IMR-90 (cell line): ENCODE data around the gene HBEGF. TPM values are rescaled to one million over a fixed set of nuclear protein-coding genes. Genes with fewer than 3 reads are reported as not detected.

ENCODE experiments used
- ATAC-seq: fragments of 200-7000 bp; cut with Tn5 transposase; 2 replicates; pipeline ENCODE4 v1.9.1; 2020; ENCODE audit warnings: low read depth, mild to moderate bottlenecking, moderate library complexity
- BruUV-seq: library from RNA; stranded (reverse); fragments of 400-500 nt; replicated peaks from 2 replicates; lab custom pipeline; 2021; lab: Mats Ljungman, UMichigan
- CTCF ChIA-PET: fragments of 300-600 bp; formaldehyde crosslinking; extraction: SDS; loops from one replicate; lab custom pipeline; 2021; ENCODE audit warnings: antibody characterized with exemption; lab: Yijun Ruan, JAX
- POLR2A ChIA-PET: fragments of 300-600 bp; sonication (Branson Sonifier 250); formaldehyde crosslinking; loops from one replicate; lab custom pipeline; 2022; ENCODE audit warnings: antibody characterized with exemption; ENCODE audit not compliant: unreplicated experiment; lab: Charles Lee
- DNase-seq: peaks from one replicate; pipeline ENCODE4 v3.0.0; 2013
- H2AFZ ChIP-seq: replicated peaks from 2 replicates; pipeline ENCODE3; 2013; ENCODE audit warnings: low read length, mild to moderate bottlenecking; ENCODE audit not compliant: poor library complexity
- H2AK5ac ChIP-seq: 2 replicates; pipeline ENCODE4 v1.6.1; 2013; ENCODE audit warnings: low read depth, low read length, inconsistent platforms
- H2AK9ac ChIP-seq: replicated peaks from 2 replicates; pipeline ENCODE3; 2013; ENCODE audit warnings: mild to moderate bottlenecking, low read depth, low read length, moderate library complexity; ENCODE audit not compliant: poor library complexity
- H2BK120ac ChIP-seq: 2 replicates; pipeline ENCODE4 v1.6.1; 2013; ENCODE audit warnings: low read depth, low read length, inconsistent platforms
- H2BK15ac ChIP-seq: 3 replicates; pipeline ENCODE4 v1.6.1; 2013; ENCODE audit warnings: low read depth, low read length, inconsistent platforms
- H2BK20ac ChIP-seq: 2 replicates; pipeline ENCODE4 v1.6.1; 2013; ENCODE audit warnings: low read depth, mild to moderate bottlenecking, inconsistent platforms, low read length, moderate library complexity
- H2BK5ac ChIP-seq: 2 replicates; pipeline ENCODE4 v1.6.1; 2013; ENCODE audit warnings: mild to moderate bottlenecking, low read depth, low read length, inconsistent platforms; ENCODE audit not compliant: poor library complexity, severe bottlenecking
- H3K14ac ChIP-seq: replicated peaks from 2 replicates; pipeline ENCODE4 v1.6.1; 2013; ENCODE audit warnings: low read depth, low read length, inconsistent platforms
- H3K18ac ChIP-seq: 2 replicates; pipeline ENCODE4 v1.6.1; 2013; ENCODE audit warnings: low read depth, low read length, control low read depth
- H3K23ac ChIP-seq: 2 replicates; pipeline ENCODE4 v1.6.1; 2013; ENCODE audit warnings: low read depth, low read length, inconsistent platforms
- H3K27ac ChIP-seq: 2 replicates; pipeline ENCODE4 v1.5.1; 2013; ENCODE audit warnings: mild to moderate bottlenecking, control low read depth, low read length; ENCODE audit not compliant: insufficient read depth
- H3K27me3 ChIP-seq: 2 replicates; pipeline ENCODE4 v1.6.1; 2013; ENCODE audit warnings: low read length; ENCODE audit not compliant: control insufficient read depth, insufficient read depth
- H3K36me3 ChIP-seq: 2 replicates; pipeline ENCODE4 v1.6.1; 2013; ENCODE audit warnings: low read length, mixed read lengths; ENCODE audit not compliant: control insufficient read depth, insufficient read depth
- H3K4ac ChIP-seq: 2 replicates; pipeline ENCODE4 v1.6.1; 2013; ENCODE audit warnings: low read depth, low read length, inconsistent platforms
- H3K4me1 ChIP-seq: 2 replicates; pipeline ENCODE4 v1.6.1; 2013; ENCODE audit warnings: low read length, mixed read lengths; ENCODE audit not compliant: control insufficient read depth, insufficient read depth
- H3K4me2 ChIP-seq: 2 replicates; pipeline ENCODE4 v1.6.1; 2013; ENCODE audit warnings: low read depth, mild to moderate bottlenecking, control low read depth, low read length, moderate library complexity
- H3K4me3 ChIP-seq: 2 replicates; pipeline ENCODE4 v1.5.1; 2013; ENCODE audit warnings: low read depth, mild to moderate bottlenecking, control low read depth, low read length, moderate library complexity; ENCODE audit not compliant: insufficient read depth
- H3K56ac ChIP-seq: 2 replicates; pipeline ENCODE4 v1.6.1; 2013; ENCODE audit warnings: low read length, inconsistent platforms; ENCODE audit not compliant: insufficient read depth; ENCODE audit errors: extremely low read depth
- H3K79me1 ChIP-seq, 2 experiments: 2 replicates each; pipeline ENCODE4 v1.6.1; 2013; ENCODE audit warnings: low read length in 2 of 2, inconsistent platforms in 1 of 2, low read depth in 1 of 2
- H3K9ac ChIP-seq: 2 replicates; pipeline ENCODE4 v1.6.1; 2013; ENCODE audit warnings: low read depth, low read length, control low read depth
- H3K9me1 ChIP-seq: 2 replicates; pipeline ENCODE4 v1.6.1; 2013; ENCODE audit warnings: low read length, inconsistent platforms; ENCODE audit not compliant: insufficient read depth
- H3K9me3 ChIP-seq: 2 replicates; pipeline ENCODE4 v1.6.1; 2013; ENCODE audit warnings: low read length; ENCODE audit not compliant: control insufficient read depth, insufficient read depth
- H4K20me1 ChIP-seq: 2 replicates; pipeline ENCODE4 v1.6.1; 2013; ENCODE audit warnings: low read length, inconsistent platforms; ENCODE audit not compliant: insufficient read depth
- H4K5ac ChIP-seq: 2 replicates; pipeline ENCODE4 v1.6.1; 2013; ENCODE audit warnings: mild to moderate bottlenecking, low read depth, low read length, control low read depth
- H4K8ac ChIP-seq, 2 experiments: 2 replicates each; pipeline ENCODE4 v1.6.1; 2013; ENCODE audit warnings: low read depth in 2 of 2, low read length in 2 of 2, control low read depth in 1 of 2, inconsistent platforms in 1 of 2
- H4K91ac ChIP-seq: 2 replicates; pipeline ENCODE4 v1.6.1; 2013; ENCODE audit warnings: low read depth, low read length, inconsistent platforms; ENCODE audit not compliant: insufficient read depth
- BHLHE40 ChIP-seq: fragments of 150-350 bp; IDR thresholded peaks from 2 replicates; pipeline ENCODE4 v1.6.1; 2016; ENCODE audit warnings: mild to moderate bottlenecking, low read depth, low read length
- CEBPB ChIP-seq: IDR thresholded peaks from 2 replicates; pipeline ENCODE4 v1.6.1; 2012; ENCODE audit warnings: low read depth, low read length, improper control_type of control experiment
- CHD1 ChIP-seq: IDR thresholded peaks from 2 replicates; pipeline ENCODE4 v1.6.1; 2012; ENCODE audit warnings: low read depth, low read length, improper control_type of control experiment
- FOS ChIP-seq: fragments of 150-350 bp; IDR thresholded peaks from 2 replicates; pipeline ENCODE4 v1.6.1; 2016; ENCODE audit warnings: low read depth, low read length
- MAFK ChIP-seq: IDR thresholded peaks from 2 replicates; pipeline ENCODE4 v1.6.1; 2012; ENCODE audit warnings: low read depth, low read length, improper control_type of control experiment
- MAZ ChIP-seq: IDR thresholded peaks from 2 replicates; pipeline ENCODE4 v1.6.1; 2012; ENCODE audit warnings: low read depth, mild to moderate bottlenecking, low read length, improper control_type of control experiment, moderate library complexity, borderline replicate concordance
- NFE2L2 ChIP-seq: fragments of 150-350 bp; IDR thresholded peaks from 2 replicates; pipeline ENCODE4 v1.6.1; 2016; ENCODE audit warnings: low read depth, mild to moderate bottlenecking, low read length
- POLR2A ChIP-seq: IDR thresholded peaks from 2 replicates; pipeline ENCODE4 v1.6.1; 2012; ENCODE audit warnings: mild to moderate bottlenecking, low read depth, low read length
- RAD21 ChIP-seq: IDR thresholded peaks from 2 replicates; pipeline ENCODE4 v1.6.1; 2012; ENCODE audit warnings: low read length, improper control_type of control experiment
- RCOR1 ChIP-seq: IDR thresholded peaks from 2 replicates; pipeline ENCODE4 v1.6.1; 2012; ENCODE audit warnings: mild to moderate bottlenecking, low read length, improper control_type of control experiment; ENCODE audit not compliant: insufficient replicate concordance
- RFX5 ChIP-seq: IDR thresholded peaks from 2 replicates; pipeline ENCODE4 v1.8.0; 2012; ENCODE audit warnings: low read depth, mild to moderate bottlenecking, low read length, moderate library complexity
- SMC3 ChIP-seq: fragments of 150-350 bp; IDR thresholded peaks from 2 replicates; pipeline ENCODE4 v1.6.1; 2016; ENCODE audit warnings: low read depth, mild to moderate bottlenecking, antibody characterized with exemption, low read length, moderate library complexity
- USF2 ChIP-seq: fragments of 150-350 bp; IDR thresholded peaks from 2 replicates; pipeline ENCODE4 v1.6.1; 2017; ENCODE audit warnings: mild to moderate bottlenecking, antibody characterized with exemption, low read length, low read depth
- WGBS, 2 experiments: methylation state at CpG; one replicate each; pipeline versions ENCODE4 v1.1.5 to v1.1.7; 2013; ENCODE audit warnings: missing lambda C conversion rate in 2 of 2; ENCODE audit not compliant: insufficient read length in 1 of 2; ENCODE audit errors: extremely low coverage in 2 of 2; 5-methylcytosine and 5-hydroxymethylcytosine counted together
- dilution Hi-C: fragments of 300-500 bp; cut with HindIII; formaldehyde crosslinking; loops from one replicate; pipeline ENCODE4 v1.14.3; 2018; ENCODE audit warnings: low sequenced_read_pairs; ENCODE audit not compliant: unreplicated experiment
- in situ Hi-C: fragments of 300-500 bp; cut with MboI; formaldehyde crosslinking; loops from 3 replicates; pipeline ENCODE4 v1.14.3; 2019; ENCODE audit warnings: low sequenced_read_pairs, inconsistent platforms, mixed read lengths
- intact Hi-C: fragments of 100-400 bp; cut with micrococcal nuclease; formaldehyde crosslinking; loops from 2 replicates; pipeline ENCODE4 v1.10.0; 2022
- polyA plus RNA-seq, 3 experiments: library from polyadenylated mRNA; depleted of rRNA; stranded (reverse); fragments of >200 nt; gene quantifications; 2 replicates each; pipeline ENCODE4 v1.2.3, GENCODE V29; 2012; ENCODE audit warnings: low replicate concordance in 1 of 3
- total RNA-seq: library from RNA; depleted of rRNA; stranded (reverse); fragments of >200 nt; gene quantifications from 2 replicates; pipeline ENCODE4 v1.2.3, GENCODE V29; 2012
- TF ChIP-seq, protein P1 (sequence below): conservative IDR thresholded peaks from 2 replicates; pipeline ENCODE4 v1.5.1; 2012; ENCODE audit warnings: mild to moderate bottlenecking, low read depth, low read length, improper control_type of control experiment
- TF ChIP-seq, protein P2 (sequence below): fragments of 150-350 bp; IDR thresholded peaks from 2 replicates; pipeline ENCODE4 v1.6.1; 2016; ENCODE audit warnings: low read depth, mild to moderate bottlenecking, low read length, moderate library complexity, borderline replicate concordance

Gene HBEGF
- total and polyA plus RNA-seq, 2 of the 4 experiments (the other 2 are of a cell fraction) = 18.8 to 36.1 TPM

DNA sequence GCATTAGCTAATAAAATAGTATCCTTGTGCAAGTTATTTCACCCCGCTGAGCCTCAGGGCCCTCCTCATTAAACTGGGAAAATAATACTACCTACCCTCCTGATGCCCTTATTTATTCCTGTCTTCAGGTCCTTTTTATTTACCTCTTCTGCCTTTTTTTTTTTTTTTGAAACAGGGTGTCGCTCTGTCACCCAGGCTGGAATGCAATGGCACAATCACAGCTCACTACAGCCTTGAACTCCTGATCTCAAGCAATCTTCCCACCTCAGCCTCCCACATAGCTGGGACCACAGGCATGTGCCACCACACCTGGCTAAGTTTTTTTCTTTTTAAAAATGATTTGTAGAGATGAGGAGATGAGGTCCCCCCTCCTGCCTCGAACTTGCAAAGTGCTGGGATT lies 20.9 kb downstream of the HBEGF start:
- Histone ChIP-seq H2BK20ac (peak overlapping the region; percentile 54), H3K14ac (peak overlapping the region; percentile 67), H3K4me2 (no peak overlapping the region), H3K4me3 (no peak overlapping the region), H2AFZ (no peak overlapping the region), H2AK5ac (no peak overlapping the region), H3K56ac (no peak overlapping the region), H2BK120ac (peak overlapping the region; percentile 41), H2BK5ac (no peak overlapping the region), H4K5ac (no peak overlapping the region), H3K4me1 (peaks cover 26% of the 10 kb centered on the region), H3K23ac (no peak overlapping the region), H4K20me1 (no peaks in the 10 kb centered on the region), H3K27me3 (no peaks in the 10 kb centered on the region), H3K9me3 (no peaks in the 10 kb centered on the region), H3K27ac (no peak overlapping the region), H3K79me1 (0 out of 4 replicates have a peak, but pooled peaks cover 0 to 5% of the 10 kb centered on the region in 2 experiments), H3K18ac (no peak overlapping the region), H3K9ac (no peak overlapping the region), H3K9me1 (peaks cover 23% of the 10 kb centered on the region), H3K36me3 (no peaks in the 10 kb centered on the region), H3K4ac (peak overlapping the region; percentile 71), H4K91ac (no peak overlapping the region; the same call in 1 of the 2 replicates), H2AK9ac (no peak overlapping the region), H4K8ac (0 out of 4 replicates have a peak overlapping the region, but pooled peaks have one; percentile 24 to 39), H2BK15ac (peak overlapping the region; percentile 91; the same call in 2 of the 3 replicates)
- no CpG with 5 or more reads among the region's 3 CpGs for WGBS, 2 experiments
- CTCF ChIA-PET = interaction anchor here (0.8 to 1.4 kb wide), 3 partner anchors 20 to 81 kb away, joined by 3 to 4 read pairs (median 3); partner anchors contain the start of gene HBEGF
- POLR2A ChIA-PET = no interaction called here
- dilution Hi-C loops (no loop called here), in situ Hi-C loops (no loop called here), intact Hi-C loops (no loop called here)
- ATAC-seq (no peak), DNase-seq (no peak)
- no peak for TF ChIP-seq POLR2A
- TF ChIP-seq CEBPB = no peak
- TF ChIP-seq MAFK = no peak
- no peak for TF ChIP-seq CHD1
- no peak for TF ChIP-seq SMC3
- no peak for TF ChIP-seq MAZ
- TF ChIP-seq RCOR1 = no peak
- no peak for TF ChIP-seq BHLHE40
- no peak for TF ChIP-seq FOS
- no peak for TF ChIP-seq RFX5
- TF ChIP-seq RAD21 = no peak
- TF ChIP-seq, protein P1, sequence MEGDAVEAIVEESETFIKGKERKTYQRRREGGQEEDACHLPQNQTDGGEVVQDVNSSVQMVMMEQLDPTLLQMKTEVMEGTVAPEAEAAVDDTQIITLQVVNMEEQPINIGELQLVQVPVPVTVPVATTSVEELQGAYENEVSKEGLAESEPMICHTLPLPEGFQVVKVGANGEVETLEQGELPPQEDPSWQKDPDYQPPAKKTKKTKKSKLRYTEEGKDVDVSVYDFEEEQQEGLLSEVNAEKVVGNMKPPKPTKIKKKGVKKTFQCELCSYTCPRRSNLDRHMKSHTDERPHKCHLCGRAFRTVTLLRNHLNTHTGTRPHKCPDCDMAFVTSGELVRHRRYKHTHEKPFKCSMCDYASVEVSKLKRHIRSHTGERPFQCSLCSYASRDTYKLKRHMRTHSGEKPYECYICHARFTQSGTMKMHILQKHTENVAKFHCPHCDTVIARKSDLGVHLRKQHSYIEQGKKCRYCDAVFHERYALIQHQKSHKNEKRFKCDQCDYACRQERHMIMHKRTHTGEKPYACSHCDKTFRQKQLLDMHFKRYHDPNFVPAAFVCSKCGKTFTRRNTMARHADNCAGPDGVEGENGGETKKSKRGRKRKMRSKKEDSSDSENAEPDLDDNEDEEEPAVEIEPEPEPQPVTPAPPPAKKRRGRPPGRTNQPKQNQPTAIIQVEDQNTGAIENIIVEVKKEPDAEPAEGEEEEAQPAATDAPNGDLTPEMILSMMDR = no peak
- TF ChIP-seq, protein P2, sequence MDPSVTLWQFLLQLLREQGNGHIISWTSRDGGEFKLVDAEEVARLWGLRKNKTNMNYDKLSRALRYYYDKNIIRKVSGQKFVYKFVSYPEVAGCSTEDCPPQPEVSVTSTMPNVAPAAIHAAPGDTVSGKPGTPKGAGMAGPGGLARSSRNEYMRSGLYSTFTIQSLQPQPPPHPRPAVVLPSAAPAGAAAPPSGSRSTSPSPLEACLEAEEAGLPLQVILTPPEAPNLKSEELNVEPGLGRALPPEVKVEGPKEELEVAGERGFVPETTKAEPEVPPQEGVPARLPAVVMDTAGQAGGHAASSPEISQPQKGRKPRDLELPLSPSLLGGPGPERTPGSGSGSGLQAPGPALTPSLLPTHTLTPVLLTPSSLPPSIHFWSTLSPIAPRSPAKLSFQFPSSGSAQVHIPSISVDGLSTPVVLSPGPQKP = no peak
- no peak for TF ChIP-seq NFE2L2
- TF ChIP-seq USF2 = no peak
- BruUV-seq = no TSS peak
